ENCODE data around the gene MTFR1L.

DNA sequence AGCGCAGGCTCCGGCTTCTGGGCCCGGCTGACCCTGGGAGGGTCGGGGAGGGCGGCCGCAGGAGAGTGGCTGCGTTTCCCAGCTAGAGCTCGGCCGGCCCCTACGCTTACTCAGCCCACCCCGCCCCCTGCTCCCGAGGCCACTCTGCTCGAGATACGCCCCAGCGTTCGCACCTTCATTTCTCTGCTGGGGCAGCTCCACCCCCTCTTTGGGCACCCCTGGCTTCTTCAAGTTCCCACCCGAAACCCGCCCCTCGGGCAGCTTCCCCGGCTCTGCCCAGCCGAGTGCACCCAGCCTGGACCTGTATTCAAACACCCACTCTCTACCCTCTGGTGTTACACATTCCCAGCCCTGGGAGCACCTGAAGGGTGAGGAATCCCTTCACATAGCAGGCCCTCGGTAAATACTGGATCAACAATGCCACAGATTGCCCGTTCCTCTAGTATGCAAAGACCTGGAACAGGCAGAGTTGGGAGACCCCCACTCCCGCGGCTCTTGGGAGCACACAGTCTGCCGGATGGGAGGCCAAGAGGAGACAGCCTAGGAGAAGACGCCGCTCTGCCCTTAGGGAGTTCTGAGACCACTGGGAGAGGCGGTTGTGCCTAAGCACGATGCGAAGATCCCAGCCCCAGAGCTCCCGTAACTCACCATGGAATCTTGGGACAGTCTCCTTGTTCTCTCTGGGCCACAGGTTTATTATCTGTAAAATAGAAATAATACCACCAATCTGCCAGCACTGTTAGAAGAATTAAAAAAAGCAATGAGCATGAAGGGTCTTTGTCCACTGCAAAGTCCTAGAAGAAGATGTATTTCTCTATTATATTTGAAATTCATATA is 56.3 kb downstream of the MTFR1L start:
- no peak for TF ChIP-seq POLR2AphosphoS5 (IDR thresholded peaks at IDR 0.05)
- no peak for TF ChIP-seq RAD21 (conservative IDR thresholded peaks at IDR 0.05)
- TF ChIP-seq, protein P1, sequence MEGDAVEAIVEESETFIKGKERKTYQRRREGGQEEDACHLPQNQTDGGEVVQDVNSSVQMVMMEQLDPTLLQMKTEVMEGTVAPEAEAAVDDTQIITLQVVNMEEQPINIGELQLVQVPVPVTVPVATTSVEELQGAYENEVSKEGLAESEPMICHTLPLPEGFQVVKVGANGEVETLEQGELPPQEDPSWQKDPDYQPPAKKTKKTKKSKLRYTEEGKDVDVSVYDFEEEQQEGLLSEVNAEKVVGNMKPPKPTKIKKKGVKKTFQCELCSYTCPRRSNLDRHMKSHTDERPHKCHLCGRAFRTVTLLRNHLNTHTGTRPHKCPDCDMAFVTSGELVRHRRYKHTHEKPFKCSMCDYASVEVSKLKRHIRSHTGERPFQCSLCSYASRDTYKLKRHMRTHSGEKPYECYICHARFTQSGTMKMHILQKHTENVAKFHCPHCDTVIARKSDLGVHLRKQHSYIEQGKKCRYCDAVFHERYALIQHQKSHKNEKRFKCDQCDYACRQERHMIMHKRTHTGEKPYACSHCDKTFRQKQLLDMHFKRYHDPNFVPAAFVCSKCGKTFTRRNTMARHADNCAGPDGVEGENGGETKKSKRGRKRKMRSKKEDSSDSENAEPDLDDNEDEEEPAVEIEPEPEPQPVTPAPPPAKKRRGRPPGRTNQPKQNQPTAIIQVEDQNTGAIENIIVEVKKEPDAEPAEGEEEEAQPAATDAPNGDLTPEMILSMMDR (IDR thresholded peaks at IDR 0.05; ENCODE audit: poor library complexity, severe bottlenecking), result no peak
- TF ChIP-seq EZH2 (IDR thresholded peaks at IDR 0.05; ENCODE audit: borderline replicate concordance, insufficient read depth, low read length, poor library complexity, severe bottlenecking), result no peak

All from neural cell (in vitro differentiated cells).